B cell (primary cell): ENCODE results near the gene SYNE1.

Experiments used
- CTCF ChIP-seq: fragments of 200-600 bp; IDR thresholded peaks from one replicate; pipeline ENCODE4 v1.8.0; 2022; ENCODE audit warnings: antibody characterized with exemption, mild to moderate bottlenecking
- EZH2 ChIP-seq: IDR thresholded peaks from 2 replicates; pipeline ENCODE4 v1.6.1; 2012; ENCODE audit warnings: borderline replicate concordance, low read depth, mild to moderate bottlenecking, moderate library complexity, low read length; ENCODE audit not compliant: insufficient read depth, poor library complexity, severe bottlenecking

DNA sequence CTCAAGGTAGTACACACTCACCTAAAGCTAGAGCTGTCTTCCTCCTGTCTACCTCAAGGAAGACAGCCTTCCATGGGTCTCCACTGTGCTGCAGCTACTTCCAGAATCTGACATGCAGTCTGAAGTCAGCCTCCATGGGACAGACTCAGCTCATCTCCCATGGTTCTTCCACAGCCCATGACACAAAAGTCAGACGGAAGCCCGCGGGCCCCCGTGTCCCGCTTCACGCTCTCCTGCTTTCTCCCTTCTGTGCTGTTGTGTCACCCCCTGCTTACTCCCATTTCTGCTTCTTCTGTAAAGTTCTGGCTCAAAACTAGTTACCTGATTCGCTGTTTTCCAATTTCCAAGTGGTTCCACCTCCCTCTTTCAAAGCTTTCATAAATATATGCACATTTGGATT is 184.5 kb downstream of the SYNE1 start:
- TF ChIP-seq CTCF (no peak), EZH2 (no peak)
